Stimulated activated CD4-positive, alpha-beta T cell treated with anti-CD3 and anti-CD28 coated beads, Interleukin-1b, Interleukin-23, amount 100 ng/mL, for 1 hour (primary cell): ENCODE data around the gene RNF208.

ENCODE experiments used
- DNase-seq, 2 donors: peaks; one replicate each; pipeline ENCODE4 v3.0.0-alpha.2; 2020; ENCODE audit warnings: low read depth in 2 of 2

The RNF208 gene

DNA sequence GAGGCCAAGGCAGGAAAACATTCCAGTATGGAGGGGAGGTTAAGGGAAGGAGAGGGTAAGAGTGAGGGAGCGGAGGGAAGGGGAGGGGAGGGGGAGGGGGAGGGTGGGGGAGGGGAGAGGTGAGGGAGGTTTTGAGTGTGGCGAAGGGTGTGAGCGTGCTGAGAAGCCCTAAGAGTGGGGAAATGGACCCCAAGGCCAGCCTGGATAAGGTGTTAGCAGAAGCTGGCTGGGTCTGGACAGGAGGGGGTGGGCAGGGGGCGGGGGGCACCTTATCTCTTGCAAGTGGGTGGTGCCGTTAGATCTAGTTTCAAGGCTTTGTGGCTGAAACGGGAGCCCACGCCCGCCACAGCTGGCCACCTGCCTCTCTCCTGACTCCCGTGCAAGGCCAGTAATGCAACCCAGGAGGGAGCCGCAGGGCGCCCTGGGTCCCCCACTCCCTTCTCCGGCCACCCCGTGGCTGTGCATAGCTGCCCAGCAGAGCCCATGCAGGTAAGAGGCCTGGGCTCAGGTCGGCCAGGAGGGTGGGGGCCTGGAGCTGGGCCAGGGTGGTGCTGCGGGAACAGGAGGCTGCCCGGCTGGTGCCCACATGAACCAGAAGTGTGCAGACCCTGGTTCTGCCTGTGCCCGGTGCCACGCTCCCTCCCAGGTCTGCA, 5.9 kb upstream of the RNF208 start:
- no peak for DNase-seq

DNA sequence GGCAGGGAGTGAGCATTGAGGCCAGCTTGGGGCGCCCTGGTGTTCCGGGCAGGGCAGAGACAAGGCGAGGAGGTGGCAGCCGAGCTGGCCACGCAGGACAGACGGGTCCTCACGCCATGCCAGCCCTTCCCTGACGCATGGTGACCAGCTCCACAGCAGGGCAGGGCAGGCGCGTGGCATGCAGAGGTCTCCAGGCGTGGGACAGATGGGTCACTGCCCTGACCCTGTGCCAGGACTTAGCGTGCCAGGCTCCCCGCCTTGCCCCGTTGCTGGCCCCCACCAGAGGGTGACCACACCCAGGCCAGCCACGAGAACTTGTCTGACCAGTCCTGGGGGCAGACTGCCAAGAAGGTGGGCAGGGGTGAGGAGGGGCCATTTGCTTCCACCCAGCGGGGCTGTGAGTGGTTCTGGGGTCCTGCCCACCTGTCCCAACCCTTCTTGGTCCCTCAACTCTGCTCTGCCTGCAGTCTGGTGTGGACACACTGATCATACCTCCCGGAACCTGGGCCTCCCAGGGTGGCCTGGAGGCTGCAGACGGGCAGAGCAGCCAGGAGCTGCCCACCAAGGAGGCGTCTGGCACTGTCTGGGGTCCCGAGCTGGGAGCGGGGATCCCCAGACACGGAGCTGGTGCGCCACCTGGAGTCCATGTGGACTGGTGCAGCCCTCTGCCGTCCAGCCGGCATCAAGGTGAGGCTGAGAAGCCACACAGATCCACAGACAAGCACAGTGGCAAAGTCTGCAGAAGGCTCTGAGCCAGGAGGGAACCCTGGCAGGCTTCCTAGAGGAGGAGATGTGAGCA, 5.2 kb upstream of the RNF208 start, which contains the start of gene RNF224:
Gene RNF224, plus strand, starts transcription at position 449 of the 799 bp plus-strand sequence. CDS start 834 bp downstream, outside the sequence.
- peak; percentile 59 to 70 for DNase-seq

DNA sequence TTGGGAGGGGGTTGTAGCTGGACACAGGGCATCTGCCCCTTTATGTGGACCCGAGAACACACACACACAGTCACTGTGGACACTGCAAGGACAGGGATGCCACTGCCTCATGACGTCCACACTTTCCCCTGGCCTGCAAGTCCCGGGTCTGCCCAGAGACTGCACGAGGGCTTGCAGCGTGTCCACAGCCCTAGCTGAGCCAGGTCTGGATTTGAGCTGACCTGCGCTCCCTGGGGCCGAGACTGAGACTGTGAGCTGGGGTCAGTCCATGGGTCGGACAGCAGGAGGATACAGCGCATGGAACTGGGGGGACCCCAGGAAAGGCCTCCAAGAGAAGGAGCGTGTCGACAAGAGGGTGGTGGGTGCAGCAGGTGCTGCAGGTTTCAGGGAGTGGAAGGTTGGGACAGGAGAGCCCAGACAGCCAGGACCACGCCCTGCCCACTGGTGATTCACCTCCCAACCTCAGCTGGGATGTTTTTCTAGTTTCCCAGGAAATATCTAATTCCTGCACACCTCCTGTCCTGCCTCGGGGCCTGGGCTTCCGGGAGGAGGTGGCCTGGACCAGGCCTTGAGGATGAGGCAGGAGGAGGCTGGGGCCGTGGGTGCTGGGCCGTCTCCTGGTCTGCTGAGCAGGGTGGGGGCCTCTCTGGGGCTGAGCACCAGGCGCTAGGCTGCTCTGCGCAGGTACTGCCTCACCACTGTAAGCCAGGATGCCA, 4.5 kb upstream of the RNF208 start:
- DNase-seq: no peak

DNA sequence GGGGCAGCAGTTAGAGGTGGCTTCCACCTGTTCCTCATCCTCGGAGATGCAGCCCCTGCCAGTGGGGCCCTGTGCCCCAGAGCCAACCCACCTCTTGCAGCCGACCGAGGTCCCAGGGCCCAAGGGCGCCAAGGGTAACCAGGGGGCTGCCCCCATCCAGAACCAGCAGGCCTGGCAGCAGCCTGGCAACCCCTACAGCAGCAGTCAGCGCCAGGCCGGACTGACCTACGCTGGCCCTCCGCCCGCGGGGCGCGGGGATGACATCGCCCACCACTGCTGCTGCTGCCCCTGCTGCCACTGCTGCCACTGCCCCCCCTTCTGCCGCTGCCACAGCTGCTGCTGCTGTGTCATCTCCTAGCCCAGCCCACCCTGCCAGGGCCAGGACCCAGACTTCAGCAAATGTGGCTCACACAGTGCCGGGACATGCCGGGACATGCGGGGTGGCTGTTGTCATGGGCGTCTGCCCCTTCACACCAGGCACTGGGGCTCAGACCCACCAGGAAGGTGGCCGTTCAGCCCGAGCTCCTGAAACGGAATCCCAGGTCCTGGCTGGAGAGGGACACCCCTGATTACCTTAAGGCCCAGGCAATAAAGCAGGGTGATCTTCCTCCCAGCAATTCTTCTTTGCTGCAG, 3.8 kb upstream of the RNF208 start:
- no peak for DNase-seq

DNA sequence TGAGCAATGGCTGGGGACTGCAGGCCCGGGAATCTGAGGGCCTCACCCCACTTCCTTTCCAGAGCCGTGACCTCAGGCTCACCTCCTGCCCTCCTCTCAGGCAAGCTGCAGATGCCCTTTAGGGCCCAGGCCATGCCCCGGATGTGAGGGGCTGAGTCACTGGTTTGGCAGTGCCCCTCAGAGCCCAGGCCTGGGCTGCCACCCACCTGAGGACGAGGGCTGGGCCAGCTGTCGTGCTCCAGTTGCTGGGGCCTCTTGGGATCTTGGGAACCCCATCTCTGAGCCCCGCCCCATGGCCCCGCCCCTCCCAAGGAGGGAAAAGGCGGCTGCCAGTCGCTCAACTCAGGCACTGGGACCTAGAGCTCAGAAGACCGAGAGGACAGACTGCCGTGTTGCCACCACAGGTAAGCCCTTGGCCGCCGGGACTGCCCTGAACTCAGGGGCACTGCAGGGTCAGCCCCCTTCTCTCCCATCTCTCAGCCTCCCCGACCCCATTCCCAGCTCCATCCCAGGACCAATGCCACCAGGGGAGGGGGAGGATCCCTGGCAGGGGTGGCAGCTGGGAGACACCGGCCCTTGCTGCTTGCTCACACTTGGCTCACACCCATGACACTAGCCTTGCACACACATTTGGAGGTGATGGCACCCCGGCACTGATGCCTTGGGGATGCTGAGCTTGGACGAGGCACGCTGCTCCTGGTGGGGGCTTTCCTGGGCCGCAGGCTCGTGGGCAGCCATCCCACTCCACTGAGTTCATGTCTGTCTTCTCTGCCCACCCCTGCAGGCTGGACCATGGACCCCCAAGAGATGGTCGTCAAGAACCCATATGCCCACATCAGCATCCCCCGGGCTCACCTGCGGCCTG, 3.0 kb upstream of the RNF208 start, which contains the start of gene CYSRT1:
Gene CYSRT1, plus strand, starts transcription at position 345 of the 865 bp plus-strand sequence. Its CDS starts 448 bp downstream, at position 793.
- no peak for DNase-seq

DNA sequence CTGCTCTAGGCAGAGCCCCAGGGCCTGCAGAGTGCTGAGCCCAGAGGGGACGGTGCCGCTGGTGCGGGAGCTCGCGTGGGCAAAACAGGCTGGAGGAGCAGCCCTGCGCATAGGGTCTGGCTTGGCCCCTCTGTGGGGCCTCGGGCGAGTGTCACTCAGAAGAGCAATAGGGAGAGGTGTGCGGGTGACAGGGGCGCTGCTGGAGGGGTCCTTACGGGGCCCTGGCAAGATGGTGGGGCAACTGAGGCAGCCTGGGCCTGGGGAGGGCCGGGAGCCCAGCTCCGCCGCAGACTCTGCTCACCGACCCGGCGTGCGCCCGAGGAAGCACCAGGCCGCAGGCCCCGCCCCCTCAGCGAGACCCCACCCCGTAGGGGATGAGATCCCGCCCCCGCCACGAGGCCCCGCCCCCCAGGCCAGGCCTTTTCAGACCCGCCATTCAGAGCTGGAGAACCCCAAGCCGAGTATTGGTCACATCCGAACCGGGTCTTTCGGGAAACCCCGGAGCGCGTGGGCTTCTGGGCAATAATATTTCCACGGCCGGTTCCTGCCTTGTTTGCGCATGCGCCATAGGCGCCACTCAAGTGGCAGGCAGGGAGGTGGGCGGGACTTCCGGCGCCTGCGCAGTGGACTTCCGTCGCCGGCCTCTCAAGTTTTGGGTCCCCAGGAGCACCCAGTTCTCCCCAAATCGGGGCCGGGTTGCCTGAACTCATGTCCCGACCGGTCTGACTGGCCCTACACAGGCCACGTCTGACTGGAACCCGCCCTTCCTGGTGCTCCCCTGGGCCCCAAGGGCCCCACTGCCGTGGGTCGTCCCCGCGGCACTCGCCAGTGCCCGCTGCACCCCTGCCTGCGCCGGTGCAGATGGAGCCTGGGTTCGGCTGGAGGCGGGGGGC, 1.3 kb upstream of the RNF208 start:
- peak; percentile 98 to 99 for DNase-seq

DNA sequence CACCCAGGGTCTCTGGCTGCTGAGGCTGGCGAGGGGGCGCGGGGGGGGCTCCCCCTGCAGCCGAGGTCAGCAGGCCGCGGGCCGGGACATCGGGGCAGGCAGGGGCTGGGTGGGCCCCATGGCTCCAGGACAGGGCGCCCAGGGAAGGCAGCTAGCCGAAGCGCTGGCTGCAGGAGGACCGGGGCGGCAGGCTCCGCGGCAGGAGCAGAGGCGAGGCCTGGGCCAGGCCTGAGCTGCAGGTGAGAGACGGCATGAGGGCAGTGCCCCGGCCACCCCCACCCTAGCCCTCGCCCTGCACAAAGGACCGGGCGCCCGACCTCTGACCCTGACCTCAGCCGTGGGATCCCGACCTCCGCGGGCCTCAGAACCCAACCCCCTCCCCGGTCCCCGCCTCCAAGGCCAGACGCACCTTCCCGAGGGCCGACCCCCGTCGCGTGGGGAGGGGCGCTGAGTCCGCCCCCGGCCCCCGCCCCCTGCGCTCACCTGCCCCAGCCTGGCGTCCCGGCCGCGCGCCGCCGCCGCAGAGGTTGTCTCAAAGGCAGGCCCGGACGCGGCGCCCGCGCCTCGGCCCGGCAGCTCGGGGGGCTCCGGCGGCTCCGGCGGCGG, 431 bp downstream of the RNF208 start:
- no peak for DNase-seq

DNA sequence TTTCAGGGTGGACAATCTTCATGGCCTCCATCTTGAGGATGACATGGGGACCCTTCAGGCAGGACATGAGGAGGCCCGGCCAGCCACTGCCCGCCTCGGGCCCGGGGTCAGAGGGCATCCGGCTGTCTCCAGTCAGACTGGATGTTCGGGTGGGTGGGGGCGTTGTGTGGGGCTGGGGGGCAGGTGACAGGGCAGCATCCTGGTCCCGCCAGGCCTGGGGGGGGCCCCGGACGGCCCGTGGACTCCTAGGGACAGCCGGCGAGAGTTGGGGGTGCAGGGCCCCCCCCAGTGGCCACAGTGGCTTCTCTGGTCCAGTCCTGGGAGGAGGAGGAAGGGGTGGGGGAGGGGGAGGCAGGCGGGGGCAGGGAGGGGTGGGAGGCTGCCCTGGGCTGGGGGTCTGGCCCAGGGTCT, 940 bp downstream of the RNF208 start:
- no peak for DNase-seq

DNA sequence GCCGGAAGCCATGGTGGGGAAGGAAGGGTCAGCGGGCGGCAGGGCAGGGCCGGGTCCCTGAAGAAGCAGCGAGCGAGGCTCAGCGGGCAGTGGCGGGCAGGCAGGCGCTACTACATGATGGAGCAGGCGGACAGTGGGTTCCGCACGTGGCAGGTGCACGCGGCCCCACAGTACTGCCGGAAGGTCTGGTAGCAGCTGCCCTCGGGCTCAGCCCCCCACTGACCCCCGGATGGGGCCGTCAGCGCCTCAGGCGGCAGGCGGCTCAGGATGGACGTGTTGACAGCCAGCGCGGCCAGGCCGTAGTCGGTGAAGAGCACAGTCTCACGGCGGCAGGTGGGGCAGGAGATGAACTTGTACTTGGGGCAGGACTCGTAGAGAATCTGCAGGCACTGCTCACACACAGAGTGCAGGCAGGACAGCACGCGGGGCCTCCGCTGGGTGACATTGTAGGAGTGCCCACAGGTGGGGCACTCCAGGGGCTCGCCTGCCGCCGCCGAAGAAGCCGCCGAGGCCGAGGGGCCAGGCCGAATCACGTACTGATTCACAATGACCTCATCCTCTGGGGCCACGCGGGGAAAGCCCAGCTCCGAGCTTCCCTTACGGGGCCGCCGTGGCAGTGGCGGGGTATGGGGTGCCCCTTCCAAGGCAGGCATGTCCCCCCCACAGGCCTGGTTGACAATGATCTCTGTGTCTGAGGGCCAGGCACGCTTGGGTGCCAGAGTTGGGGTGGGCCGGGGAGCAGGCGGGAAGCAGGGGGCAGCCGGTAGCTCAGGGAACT, 1.5 kb downstream of the RNF208 start:
- no peak for DNase-seq

DNA sequence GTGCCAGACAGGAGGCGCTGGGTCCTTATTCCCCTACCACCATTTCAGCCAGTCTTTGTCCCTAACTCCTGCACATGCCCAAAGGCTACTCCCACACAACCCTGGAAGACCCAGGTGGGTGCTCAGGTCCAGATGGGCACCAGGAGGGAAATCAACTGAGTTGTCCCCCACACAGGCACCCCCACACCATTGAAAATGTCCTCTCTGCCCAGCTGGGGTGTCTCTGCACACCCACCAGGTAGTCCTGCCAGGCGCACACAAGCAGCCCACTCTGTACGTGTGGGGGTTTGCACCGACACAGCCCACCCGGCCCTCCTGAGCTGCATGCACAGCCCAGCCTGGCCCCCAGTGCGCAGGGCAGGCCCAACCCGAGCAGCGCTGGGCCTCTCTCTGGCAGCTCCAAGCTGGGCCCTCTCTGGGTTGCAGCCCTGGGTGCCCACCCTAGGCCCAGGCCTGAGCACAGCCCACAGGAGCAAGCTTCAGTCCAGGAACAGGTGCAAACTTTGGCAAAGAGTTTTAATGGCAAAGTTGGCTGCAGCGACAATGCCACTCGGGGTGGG, 2.2 kb downstream of the RNF208 start:
- DNase-seq: no peak

DNA sequence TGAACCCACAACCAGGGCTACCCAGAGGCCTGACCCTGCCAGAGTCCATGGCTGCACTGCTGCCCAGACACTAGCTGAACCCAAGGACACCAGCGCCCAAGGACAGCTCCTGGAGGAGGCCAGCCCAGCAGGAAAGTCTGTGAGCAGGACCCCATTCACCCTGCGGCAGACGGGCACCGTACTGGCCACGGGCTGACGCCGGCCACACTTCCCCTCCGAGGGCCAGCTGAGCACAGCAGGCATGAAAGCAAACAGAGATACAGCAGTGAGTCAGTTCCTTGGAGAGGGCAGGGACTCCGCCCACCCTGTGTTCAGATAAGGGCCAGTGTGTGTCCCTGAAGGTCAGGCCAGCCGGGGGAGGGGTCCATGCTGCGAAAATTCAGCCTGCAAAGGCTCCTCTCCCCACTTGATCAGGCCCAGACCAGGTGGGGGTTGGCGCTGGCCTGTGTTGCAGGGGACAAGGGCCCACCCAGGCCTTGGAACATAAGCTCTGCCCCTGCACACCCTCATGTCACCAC, 3.2 kb downstream of the RNF208 start:
- DNase-seq: no peak

DNA sequence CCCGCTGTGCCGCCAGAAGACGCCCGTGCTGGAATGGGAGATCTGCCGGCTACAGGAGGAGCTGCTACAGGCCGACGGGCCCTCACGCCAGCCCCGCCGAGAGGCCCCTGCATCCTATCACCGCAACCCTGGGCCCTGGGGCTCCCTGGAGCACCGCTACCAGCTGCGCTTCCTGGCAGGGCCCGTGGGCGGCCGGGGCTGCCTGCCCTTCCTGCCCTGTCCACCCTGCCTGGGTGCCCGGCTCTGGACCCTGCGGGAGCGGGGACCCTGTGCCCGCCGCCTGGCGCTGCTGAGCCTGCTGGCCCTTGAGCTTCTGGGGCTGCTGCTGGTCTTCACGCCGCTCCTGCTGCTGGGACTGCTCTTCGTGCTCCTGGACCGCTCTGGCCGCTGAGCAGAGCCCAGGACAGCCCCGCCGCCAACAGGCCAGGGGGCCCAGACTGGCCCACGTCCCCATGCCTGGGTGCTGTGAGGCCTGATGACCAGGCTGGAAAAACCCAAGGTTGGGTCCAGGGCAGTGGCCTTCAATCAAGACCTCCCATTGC, 3.8 kb downstream of the RNF208 start:
- no peak for DNase-seq

DNA sequence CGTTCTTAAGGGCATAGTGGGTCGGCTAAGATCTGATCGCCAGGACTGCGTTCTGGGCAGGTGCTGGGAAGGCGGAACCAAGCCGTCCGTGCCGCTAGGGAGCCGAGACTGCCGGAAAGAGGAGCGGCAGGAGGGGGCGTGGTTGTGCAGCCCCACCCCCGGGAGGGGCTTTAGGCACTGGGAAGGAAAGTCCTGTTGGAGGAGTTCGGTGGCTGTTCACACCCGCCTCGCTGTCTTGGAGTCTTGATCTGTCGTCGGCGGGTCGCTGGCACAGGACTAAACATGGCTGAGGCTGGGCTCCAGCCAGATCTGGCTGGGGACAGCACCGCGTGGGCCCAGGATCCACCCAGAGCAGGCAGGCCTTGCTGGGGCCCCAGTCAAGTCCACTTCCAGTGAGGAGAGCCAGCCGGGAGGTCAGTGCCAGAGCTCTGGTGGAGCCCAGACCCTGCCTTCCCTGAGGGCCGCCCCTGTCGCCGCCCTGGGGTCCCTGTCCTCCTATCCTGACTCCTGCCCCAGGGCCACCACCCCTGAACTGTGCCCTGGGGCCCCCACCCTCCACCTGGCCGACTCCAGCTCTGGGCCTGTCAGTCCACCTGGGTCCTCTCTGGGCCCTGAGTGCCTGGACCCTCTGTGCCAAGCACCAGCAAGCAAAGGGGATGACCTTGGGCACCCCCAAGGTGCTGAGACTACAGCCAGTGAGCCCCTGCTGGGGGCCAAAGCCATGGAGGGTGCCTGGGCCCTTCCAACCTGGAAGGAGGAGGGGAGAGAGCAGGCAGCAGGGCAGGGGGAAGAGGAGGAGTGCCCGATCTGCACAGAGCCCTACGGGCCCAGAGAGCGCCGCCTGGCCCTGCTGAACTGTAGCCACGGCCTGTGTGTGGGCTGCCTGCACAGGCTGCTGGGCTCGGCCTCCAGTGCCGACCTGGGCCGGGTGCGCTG, 4.5 kb downstream of the RNF208 start:
- no peak for DNase-seq

DNA sequence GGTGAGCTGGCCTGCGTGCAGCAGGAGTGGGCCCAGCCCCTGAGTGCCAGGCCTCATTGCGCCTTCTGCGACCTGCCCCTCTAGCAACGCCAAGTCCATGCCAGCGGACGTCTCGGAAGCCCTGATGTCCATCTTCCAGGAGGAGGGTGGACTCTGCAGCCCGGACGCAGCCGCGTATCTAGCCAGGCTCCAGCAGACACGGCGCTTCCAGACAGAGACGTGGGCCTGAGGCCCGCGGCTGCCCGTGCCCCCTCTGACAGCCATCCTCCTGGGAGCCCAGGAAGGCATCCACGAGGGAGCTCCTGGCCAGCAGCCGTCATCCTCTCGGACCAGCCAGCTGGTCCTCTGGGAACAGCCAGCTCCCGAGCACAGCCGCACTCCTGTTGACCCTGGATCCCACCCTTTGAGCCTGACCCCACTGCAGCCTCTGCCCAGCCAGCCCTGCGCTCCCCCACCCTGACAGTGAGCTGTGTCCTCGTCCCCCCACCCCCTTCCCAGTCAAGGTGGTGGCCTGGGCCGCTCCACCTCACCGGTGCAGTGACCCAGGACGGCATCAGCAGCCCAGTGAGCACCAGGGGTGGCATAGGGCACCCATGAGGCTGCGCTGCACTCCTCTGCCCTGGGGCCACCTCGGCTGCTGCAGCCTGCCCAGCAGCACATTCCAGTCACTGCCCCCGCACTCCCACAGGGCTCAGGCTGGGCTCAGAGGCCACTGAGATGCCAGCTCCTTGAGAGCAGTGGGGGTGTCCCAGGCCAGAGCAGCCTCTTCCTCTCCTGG, 5.7 kb downstream of the RNF208 start:
- DNase-seq: no peak

DNA sequence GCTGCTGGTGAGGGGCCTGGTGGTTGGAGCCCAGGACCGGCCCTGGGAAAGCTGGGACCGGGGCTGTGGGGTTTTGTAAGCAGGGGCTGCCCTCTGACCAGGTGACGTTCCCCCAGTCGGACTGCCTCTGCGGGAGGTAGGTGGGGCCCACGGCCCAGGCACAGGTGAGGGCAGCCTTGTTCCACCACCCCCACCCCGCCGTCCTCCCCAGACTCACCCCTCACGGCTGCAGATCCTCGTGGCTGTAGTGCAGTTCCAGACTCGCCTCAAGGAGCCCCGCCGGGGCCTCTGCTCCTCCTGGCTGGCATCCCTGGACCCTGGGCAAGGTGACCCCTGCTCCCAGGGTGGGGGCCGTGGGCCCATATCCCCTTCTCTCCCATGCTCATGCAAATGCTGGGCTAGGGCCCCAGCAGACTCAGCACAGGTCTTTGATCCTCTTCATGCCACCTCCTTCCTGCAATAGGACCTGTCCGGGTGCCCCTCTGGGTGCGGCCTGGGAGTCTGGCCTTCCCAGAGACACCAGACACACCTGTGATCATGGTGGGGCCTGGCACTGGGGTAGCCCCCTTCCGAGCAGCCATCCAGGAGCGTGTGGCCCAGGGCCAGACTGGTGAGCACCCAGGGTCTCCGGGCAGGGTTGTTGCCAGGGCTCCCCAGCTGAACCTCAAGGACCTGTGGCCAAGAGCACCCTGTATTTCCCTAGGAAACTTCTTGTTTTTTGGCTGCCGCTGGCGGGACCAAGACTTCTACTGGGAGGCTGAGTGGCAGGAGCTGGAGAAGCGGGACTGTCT, 6.6 kb downstream of the RNF208 start:
- no peak for DNase-seq
